T-helper 2 cell (primary cell): Measurements from ENCODE around the gene PCYT2.

Source experiments
- DNase-seq, 5 experiments: peaks; one replicate each; pipeline versions ENCODE4 v3.0.0 to v3.0.0-alpha.2; 2012 to 2022

PCYT2 gene

DNA sequence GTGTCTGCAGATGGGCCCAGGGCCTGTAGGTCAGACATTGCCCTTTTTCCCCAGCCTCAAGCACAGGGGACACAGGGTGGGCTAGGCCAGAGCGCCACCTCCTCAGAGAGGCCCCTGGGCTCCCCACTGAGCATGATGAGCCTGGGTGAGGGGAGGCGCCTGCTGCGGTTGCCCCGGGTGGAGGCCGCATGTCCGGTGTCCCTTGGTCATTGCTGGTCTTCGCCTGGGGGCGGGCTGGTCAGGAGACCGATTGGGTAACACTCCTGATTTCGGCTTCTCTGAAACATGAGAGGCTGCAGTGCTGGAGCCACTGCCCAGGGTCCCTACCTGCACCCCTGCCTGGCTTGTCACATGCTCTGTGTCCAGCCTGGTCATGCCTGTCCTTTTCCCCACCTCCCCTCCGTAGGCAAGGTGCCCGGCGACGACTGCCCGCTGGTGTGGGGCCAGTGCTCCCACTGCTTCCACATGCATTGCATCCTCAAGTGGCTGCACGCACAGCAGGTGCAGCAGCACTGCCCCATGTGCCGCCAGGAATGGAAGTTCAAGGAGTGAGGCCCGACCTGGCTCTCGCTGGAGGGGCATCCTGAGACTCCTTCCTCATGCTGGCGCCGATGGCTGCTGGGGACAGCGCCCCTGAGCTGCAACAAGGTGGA, 11.6 kb downstream of the PCYT2 start:
- no peak for DNase-seq

DNA sequence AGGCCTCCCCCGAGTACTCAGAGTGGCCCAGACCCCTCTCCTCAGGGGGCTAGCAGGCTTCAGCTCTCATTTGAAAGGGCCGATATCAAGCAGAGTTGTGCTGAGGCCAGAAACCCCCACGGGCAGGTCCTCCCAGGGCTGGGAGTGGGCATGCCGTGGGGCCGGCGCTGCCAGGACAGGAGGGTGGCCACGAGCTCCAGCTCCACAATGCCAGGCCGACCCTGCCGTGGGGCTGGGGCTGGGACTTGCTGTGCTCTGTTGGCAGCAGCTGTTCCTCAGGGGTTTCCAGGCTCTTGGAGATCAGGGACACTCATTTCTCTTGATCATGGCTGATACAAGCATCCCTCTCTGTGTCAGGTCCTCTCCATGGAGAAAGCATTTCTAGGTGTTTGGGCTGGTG, 12.3 kb downstream of the PCYT2 start:
- DNase-seq, result no peak

DNA sequence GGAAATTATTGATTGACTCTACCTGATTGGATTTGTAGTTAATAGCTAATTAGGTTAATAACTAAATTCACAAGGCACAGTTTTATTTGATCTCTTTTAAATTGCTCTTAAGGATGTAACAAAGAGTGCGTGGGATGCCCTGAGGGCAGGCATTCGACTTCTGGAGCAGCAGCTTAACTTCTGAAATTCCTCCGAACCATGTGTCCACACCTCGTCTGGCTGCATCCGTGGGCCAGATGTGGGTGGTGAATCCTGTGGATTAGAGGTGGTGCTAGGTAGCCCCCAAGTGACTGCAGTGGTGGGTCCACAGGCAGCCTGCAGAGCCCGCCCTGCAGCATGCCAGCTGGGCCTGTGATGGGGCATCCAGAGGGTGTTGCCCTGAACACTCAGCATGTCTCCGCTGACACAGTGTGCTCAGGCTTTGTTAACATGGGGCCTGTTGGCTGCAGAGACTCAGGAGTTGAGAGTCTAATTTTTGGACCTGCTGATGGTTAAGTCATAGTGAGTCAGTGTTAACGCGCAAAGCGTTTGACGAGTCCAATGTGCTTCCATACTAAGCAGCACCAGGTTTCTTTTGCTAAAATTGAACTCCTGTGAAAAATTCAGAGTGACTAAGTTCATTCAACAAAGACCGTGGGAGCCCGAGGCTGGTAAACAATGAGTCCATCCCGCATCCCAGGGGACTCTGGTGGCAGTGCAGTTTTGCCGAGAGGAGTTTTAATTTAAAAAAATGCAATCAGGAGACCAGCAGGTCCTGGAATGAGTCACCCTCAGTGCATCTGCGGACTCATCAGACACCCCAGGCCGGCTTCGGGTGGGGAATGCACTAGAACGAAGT, 13.0 kb downstream of the PCYT2 start:
- no peak for DNase-seq

DNA sequence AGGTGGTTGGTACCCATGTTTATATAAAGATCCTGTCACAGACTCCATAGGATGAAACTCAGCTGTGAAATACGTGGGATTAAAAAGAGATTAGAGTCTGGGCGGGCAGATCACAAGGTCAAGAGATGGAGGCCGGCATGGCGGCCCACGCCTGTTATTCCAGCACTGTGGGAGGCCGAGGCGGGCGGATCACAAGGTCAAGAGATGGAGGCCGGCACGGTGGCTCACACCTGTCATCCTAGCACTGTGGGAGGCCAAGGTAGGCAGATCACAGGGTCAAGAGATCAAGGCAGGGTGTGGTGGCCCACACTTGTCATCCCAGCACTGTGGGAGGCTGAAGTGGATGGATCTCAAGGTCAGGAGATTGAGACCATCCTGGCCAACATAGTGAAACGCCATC, 15.8 kb downstream of the PCYT2 start:
- no peak for DNase-seq

DNA sequence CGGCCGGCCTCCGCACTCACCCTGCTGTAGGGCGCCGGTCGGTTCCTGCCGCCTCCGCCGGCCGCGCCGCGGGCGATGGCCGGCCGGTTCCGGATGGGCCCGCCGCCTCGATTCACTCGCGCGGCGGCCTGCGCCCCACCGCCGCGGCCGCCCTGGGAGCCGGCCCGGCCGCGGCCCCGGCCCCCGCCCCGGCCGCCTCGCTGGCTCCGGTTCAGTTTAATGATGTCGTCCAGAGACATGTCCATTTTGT, 20.0 kb downstream of the PCYT2 start:
- no peak for DNase-seq

DNA sequence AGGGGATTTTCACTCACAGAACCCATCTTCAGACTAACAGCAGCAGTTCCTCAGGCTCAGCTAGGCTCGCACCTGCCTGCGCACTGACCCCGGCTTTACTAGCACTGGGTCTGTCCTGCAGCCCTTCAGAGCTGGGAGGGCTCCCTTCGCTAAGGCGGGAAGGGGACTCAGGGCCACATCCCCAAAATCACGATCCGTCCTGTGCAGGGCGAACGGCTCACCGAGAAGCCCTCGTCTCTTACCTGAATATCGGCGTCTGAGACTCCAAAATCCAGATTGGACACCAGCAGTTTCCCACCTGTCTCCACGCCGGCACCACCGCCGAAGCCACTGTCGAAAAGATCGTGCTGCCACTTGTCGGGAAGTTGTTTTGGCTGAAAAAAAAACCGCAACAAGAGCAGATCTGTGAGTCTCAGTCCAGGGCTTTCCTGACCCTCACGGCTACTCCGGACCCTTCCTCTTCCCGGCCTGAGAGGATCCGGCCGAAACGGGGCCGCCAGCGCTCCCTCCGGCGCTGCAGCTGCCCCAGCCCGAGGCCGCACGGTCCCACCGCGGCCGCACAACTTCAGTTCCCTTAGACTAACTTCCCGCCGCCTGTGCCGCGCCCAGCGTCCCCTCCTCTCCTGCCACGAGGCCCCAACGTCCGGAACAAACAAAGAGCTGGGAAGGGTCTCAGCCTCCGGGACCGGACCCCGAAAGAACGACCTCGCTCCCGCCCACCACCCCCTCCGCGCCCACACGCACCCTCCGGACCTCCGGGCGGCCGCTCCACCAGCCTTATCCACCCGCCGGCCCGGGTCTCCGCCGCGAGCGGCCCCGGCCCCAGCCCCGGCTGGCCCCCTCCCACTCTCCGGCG, 20.5 kb downstream of the PCYT2 start:
- DNase-seq, result peak in 1 of 5 experiments; percentile 50

DNA sequence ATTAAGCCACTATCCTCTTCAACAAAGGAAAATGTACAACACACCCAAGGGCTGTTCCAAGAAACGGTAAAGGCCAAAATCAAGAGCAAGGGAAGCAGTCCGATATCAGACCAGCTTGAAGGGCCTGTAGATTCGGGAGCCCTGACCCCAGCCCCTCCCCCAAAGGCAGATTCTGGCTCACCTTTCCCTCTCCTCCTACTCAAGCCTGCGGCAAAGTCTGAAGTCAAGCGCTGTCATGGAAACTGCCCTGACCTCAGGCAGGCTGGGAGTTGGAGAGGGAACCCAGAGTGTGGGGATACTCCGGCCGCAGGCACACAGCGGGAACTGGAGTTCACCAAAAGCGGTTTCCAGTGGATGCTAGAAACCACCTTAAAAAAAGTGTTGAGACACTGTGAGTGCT, 21.6 kb downstream of the PCYT2 start:
- DNase-seq, result no peak

DNA sequence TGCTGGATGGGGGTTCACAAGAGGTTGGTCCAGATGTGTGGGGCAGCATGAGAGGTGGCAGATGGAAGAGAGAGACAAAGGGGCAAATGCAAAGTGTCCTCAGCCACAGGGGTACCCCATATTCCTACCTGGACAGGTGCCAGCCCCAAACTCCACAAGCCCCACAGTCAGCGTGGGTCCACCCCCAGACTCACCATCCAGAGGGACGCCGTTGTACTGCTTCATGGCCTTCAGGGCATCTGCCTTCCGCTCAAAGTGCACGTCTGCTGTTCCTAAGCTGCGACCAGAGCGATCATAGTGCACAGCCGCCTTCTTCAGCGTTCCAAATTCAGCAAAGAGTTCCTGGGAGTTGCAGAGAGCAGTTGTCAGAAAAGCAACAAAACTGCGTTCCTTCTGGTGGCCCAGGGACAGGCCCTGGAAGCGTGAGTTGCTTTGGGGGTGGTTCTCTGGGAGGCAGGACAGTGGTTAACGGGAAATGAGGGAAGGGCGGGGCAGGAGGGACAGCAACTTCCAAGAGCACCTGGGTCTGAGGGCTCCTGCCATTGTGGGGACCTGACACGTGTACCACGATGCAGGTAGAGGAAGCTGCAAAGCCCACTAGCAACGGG, 22.1 kb downstream of the PCYT2 start:
- no peak for DNase-seq

DNA sequence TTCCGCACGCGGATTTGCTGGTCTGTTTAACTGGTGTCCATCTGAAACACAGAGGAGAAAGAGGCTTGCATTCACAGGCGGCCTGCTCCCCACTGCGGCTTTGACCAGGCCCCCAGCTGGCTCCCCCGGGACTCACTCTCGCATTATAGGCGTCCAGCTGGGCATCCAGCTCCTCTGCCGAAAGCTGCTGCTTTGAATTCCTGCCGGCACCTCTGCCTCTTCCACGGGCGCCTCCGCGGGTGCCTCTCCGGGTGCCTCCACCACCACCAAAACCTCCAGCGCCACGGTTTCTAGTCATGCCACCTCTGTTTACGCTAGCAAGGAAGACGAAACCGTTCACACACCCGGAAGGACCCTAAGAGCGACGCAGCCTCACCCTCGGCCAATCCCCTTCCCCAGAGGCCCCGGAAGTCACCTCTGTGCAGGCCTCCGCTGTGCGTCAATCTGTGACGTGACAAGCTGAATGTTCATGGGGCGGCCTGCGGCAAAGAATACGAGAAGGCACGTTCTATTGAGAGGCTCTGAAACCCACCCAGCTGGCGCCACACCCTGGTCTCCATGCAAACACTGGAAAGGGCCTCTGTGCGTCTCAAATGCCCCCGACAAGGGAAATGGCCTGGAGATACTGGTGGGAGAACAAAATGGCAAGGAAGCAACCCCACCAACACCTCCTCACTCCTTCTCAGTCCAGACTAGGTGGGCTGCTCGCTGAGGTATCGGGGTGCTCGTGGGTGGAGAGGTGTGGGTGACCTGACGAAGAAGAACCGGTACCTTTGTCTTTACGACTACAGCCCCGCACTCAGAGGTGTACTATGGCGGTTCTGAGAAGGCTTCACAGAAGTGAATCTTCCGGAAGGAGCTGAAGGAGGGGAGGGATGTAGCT, 22.9 kb downstream of the PCYT2 start:
- no peak for DNase-seq

DNA sequence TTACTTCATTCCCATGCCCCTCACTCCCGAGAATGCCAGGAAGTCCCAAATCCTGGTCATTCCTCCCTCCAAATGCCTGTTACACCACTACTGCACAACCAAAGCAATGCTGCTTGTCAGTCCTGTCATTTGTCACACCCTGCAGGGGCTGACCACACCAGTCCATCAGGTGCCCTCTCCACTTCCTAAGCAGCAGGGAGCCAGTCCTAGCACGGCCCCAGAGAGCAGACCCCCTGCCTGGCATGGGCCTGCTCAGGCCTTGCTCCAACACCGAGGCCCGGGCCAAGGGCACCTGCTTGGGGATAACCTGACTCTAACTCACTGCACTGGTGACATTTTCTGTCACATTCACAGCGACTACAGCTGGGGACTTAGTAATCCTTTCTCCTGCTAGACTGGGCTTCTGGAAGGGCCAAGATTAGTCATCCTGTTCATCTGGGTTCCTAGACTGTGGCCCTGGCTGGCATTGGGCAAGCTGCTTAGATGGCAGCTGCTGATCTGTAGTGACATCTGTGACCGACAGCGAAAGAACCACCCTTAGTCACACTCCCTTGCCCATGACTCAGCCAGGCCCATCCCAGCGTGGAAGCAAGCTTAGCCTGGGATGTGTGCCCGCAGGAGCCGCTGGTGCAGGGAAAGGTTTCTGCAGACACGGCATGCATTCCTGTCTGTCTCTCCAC, 25.2 kb downstream of the PCYT2 start:
- DNase-seq, result no peak

DNA sequence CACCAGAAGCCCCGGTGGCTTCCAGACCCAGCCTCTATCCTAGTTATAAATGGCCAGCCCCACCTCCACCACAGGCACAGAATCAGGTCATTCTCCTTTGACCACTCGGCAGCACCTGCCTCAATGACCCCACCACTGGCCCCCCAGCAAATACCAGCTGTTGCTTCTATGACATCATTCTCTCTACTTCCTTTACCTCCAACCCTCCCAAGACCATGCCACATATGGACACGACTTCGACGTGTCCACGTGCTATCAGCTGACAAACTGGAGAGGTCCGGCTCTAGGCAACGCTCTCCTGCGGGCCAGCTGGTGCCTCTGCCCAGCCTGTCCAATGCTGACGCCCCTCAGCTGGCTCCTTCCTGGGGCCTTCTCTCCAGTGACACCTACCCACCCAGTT, 25.7 kb downstream of the PCYT2 start:
- DNase-seq, result no peak

DNA sequence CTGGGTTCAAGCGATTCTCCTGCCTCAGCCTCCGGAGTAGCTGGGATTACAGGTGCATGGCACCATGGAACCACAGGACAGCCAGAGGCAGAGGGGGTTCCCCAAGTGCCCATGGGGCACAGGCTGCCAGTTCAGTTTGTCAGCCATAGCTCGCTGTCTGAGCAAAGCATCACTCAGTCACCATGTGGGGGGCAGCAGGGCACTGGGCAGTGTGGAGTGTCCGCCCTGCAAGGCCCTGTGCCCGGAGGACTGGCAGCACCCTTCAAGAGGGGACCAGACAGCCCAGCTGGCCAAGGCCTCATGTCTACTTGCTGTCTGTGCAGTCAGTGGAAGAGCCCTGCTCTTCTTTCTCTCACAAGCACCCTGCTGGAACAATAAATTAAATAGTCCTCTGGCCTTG, 26.2 kb downstream of the PCYT2 start:
- no peak for DNase-seq

DNA sequence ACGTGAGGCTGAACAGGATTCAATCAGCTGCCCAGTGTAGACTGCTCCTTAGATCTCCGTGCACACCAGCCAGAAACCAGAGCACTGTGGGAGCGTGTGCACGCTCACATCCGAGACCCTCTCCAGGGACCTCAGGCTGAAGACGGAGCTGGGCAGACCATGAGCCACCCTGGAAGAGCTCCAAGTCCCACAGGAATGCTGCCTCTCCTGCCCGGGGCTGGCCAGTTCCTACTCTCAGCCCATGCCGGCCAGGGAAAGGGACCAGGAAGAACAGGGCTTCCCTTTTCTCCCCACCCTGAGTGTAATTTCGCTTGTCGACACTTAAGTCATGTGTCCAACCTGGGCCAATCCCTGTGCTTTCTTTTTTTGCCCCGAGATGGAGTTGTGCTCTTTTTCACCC, 26.7 kb downstream of the PCYT2 start:
- no peak for DNase-seq

DNA sequence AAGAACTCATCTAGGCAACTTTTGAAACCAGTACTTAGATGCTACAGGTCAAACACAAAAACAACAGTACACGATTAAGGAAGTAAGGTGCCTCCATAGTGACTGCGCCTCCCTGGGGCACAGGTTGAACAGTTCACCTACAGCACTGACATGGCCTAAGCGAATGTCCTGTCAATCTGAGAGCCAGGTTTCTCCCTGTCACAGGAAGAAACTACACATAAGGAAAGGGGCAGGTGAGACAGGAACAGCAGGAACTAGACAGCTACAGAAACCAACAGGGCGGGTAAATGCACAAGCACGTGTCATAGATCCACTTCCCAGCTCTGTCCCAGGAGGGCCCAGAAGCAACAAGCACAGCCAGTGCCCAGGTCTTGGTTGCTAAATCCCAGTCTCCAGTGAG, 32.1 kb downstream of the PCYT2 start:
- no peak for DNase-seq

DNA sequence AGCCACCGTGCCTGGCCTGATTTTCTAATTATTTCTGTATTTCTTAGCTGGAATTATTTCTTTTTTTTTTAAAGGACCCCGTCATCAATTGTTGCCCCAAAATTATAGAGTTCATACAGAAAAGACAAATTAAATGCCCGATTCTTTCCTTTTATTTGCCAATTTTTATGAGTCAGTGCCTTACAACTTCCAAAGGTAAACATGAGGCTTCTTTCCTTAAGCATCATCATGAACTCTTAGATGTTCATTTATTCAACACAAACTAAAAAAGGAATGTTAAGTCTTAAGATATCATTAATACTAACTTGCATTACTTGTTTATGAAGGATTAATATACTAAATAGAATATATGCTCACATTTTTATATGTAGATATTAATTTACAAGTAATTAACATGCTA, 32.9 kb downstream of the PCYT2 start:
- DNase-seq, result no peak

DNA sequence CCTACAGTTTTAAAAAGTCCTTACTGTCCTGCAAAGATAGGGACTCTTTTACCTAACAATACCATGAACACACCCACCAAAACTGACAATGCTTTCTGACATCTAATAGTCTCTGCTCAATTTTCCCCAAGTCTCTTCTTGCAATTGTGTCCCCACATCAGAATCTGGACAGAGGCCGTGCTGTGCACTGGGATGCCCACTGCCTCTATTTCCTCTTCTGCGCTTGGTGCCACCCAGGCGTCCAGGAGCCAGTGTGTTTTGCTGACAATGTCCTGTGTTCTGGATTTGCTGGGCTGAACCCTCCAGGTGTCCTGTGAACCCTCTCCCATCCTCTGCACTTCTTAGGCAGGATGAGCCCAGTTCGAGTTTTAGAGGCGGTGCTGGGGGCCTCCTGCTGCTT, 33.6 kb downstream of the PCYT2 start:
- no peak for DNase-seq

DNA sequence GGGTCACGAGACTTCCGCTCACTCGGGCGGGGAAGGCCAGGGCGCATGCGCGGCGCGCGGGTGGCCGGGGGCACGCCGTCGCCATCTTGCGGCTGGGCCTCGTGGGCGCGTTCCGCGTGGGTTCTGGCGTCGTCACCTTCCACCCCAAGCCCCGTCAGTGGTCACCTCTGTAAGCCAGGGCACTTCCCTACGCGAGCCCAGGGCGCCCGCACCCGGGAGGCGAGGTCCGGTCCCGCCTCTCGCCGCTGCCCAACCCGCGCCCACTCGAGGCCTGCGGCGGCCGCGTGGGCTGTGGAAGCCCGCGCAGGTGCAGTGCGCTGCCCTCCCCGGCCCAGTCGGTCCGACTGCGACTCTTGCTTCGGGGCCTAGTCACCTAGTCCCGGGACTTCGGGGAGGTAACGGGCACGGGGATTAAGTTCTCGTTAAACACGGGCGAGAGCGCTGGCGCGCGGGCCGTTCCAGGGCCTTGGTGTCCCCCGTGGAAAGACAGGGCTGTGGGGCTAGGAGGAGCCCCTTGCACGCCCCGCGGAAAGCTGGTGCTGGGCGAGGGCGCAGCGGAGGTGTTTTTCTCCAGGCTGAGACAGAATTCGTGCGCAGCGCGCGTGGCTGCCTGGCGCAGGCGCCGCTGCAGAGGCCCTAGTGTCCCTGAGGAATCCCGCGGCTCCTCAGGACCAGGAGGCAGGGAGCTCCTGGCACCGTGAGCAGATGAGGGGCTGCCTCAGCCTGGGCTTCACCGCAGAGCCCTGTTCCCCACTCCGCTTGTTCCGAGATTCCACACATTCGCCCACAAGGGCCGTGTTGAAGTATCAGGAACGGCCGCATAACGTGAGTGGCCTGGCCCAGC, 39.6 kb downstream of the PCYT2 start:
- peak; percentile 92 to 95 (median 93) for DNase-seq

DNA sequence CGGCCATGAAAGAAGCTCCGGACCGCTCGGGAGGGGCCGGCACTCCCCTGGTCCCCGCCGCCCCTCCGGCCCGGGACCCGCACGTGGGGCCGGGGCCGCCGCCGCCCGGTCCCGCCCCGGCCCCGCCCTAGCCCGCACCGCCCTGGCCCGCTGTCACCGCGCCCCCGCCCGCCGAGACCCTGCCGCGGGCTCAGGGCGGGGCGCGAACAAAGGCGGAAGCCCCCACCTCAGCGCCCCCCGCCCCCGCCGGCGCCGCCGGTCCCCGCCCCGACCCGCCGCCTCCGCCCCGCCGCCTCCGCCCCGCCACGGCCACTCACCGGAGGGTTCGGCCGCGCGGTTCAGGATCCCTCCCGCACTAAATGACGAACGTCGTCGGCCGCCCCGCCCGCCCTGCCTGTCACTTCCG, 40.2 kb downstream of the PCYT2 start, which contains the start of gene ARHGDIA:
Gene ARHGDIA (minus strand): TSS at position 357 of the 406 bp plus-strand sequence. CDS start 1,407 bp downstream, outside the sequence.
- DNase-seq, result no peak

DNA sequence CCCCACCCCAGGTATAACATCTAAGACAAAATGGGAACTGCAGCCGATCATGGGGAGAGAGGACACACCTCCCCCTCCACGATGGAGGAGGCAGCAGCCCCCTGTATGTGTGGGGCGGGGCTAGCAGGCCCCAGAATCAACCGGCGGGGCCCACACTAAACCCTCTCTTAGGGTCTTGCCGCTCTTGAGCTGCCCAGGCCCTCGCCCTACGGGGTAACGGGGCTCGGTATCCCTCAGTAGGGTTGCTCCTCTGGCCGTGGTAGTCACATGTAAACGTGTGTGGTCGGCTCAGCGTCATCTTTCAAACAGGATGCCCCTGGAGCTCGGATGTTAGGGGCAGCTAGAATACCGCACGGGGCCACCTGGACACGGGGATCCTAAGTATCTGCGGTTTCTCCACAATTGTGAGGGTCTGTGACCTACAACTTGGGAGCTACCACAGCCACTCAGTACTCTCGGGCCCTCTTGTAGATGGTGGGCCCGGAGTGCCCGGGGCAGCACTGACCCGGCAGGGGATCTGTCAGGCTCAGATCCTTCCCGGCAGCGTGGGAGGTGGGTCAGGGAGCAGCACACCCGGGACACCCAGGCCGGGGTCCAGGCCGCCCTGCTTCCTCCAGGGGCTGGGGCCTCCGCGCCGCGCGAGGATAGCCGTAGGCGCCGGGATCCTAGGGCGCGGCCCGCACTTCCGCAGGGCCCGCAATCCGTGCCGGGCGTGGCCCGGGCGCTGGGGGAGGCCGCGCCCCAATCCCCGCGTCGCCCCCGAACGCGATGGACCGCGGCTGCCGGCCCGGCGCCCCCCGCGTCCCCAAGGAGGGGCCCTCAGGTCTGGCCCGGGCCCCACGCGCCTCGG, 40.8 kb downstream of the PCYT2 start:
- peak in 2 of 5 experiments; percentile 36 to 83 for DNase-seq
